DOHH2 (cell line): ENCODE measurements around the gene RPRM.

ENCODE experiments used
- H3F3A ChIP-seq: fragments of 200-600 bp; sonication (generic), shearing (Covaris generic); 2 replicates; pipeline ENCODE4 v1.6.0; 2016; ENCODE audit warnings: antibody characterized with exemption, mild to moderate bottlenecking; ENCODE audit not compliant: control insufficient read depth, insufficient read depth
- H3K27ac ChIP-seq: fragments of 200-600 bp; sonication (generic); 2 replicates; pipeline ENCODE4 v1.5.1; 2014; ENCODE audit warnings: low read depth, mild to moderate bottlenecking, low read length, moderate library complexity
- H3K27me3 ChIP-seq: fragments of 200-600 bp; sonication (generic); 2 replicates; pipeline ENCODE4 v1.6.1; 2014; ENCODE audit warnings: mild to moderate bottlenecking, low read length, mixed read lengths; ENCODE audit not compliant: control insufficient read depth
- H3K36me3 ChIP-seq: fragments of 200-600 bp; sonication (generic); 2 replicates; pipeline ENCODE4 v1.6.1; 2014; ENCODE audit warnings: mild to moderate bottlenecking, low read length, moderate library complexity, mixed read lengths; ENCODE audit not compliant: control insufficient read depth
- H3K4me1 ChIP-seq: fragments of 200-600 bp; sonication (generic); 2 replicates; pipeline ENCODE4 v1.6.1; 2014; ENCODE audit warnings: mild to moderate bottlenecking, low read length, mixed read lengths; ENCODE audit not compliant: control insufficient read depth
- H3K4me2 ChIP-seq: fragments of 200-600 bp; sonication (generic); 2 replicates; pipeline ENCODE4 v1.6.0; 2014; ENCODE audit warnings: mild to moderate bottlenecking, low read length, moderate library complexity
- H3K4me3 ChIP-seq: fragments of 200-600 bp; sonication (generic); 2 replicates; pipeline ENCODE4 v1.5.1; 2014; ENCODE audit warnings: mild to moderate bottlenecking, low read length, mixed read lengths
- H3K79me2 ChIP-seq: fragments of 200-600 bp; sonication (generic); 2 replicates; pipeline ENCODE4 v1.6.1; 2014; ENCODE audit warnings: mild to moderate bottlenecking, low read length, mixed read lengths; ENCODE audit not compliant: control insufficient read depth
- H3K9me2 ChIP-seq: fragments of 200-600 bp; sonication (generic); replicated peaks from 2 replicates; pipeline ENCODE4 v1.6.1; 2014; ENCODE audit warnings: mild to moderate bottlenecking, low read length, mixed read lengths; ENCODE audit not compliant: control insufficient read depth
- H3K9me3 ChIP-seq: fragments of 200-600 bp; sonication (generic); 2 replicates; pipeline ENCODE4 v1.6.1; 2014; ENCODE audit warnings: antibody characterized with exemption, low read length, mixed read lengths; ENCODE audit not compliant: control insufficient read depth, insufficient read depth
- H4K20me1 ChIP-seq: fragments of 200-600 bp; sonication (generic); 2 replicates; pipeline ENCODE4 v1.6.0; 2014; ENCODE audit warnings: low read depth, mild to moderate bottlenecking, antibody characterized with exemption, low read length, moderate library complexity; ENCODE audit not compliant: control insufficient read depth, insufficient read depth
- EZH2phosphoT487 ChIP-seq: fragments of 200-600 bp; sonication (generic); IDR thresholded peaks from 2 replicates; pipeline ENCODE4 v1.6.1; 2017; ENCODE audit warnings: borderline replicate concordance, mild to moderate bottlenecking, antibody characterized with exemption, low read length, moderate library complexity, mixed read lengths
- TF ChIP-seq, protein P1 (sequence below): fragments of 200-600 bp; sonication (generic); IDR thresholded peaks from one replicate; pipeline ENCODE4 v1.5.1; 2014; ENCODE audit warnings: antibody characterized with exemption, mild to moderate bottlenecking, low read depth, low read length; ENCODE audit not compliant: poor library complexity, severe bottlenecking

RPRM gene

DNA sequence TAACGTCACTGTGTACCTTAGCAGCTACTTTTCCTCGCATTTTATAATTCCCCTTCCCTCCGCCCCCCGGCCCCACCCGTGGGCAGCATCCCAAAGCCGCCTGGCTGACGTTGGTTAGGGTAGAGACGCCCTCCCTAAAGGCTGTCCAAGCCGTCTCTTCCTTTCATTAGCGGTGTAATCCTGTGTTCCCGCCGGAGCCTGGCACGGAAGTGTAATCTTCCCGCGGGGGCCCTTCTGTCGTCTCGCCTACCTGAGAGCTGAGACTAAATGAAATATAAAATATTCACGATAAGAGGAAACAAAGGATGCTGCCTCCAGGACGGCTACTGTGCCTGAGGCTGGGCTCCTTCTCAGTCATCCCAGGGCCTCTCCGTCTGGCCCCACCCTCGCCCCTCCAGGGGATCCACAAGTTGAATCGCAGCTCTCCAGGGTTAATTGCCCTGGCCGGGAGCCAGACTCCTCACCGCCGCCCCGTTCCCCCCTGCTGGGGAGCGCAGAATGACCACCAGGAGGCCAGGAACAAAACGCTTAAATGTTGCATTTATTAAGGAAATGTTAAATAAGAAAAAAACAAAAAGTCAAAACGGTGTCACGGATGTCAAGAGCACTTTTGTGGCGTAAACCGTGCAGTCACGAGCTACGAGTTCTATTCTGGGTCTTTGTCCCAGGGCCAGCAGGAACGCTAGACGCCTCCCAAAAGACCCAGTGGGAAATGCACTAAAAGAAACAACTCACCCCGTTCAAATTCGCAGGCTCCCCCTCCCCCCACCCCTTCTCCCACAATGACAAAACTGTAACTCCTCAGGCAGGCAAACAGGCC, 1.5 kb downstream of the RPRM start:
- no peaks in the 10 kb centered on the region for H3K79me2 ChIP-seq
- no peak for TF ChIP-seq EZH2phosphoT487
- TF ChIP-seq, protein P1, sequence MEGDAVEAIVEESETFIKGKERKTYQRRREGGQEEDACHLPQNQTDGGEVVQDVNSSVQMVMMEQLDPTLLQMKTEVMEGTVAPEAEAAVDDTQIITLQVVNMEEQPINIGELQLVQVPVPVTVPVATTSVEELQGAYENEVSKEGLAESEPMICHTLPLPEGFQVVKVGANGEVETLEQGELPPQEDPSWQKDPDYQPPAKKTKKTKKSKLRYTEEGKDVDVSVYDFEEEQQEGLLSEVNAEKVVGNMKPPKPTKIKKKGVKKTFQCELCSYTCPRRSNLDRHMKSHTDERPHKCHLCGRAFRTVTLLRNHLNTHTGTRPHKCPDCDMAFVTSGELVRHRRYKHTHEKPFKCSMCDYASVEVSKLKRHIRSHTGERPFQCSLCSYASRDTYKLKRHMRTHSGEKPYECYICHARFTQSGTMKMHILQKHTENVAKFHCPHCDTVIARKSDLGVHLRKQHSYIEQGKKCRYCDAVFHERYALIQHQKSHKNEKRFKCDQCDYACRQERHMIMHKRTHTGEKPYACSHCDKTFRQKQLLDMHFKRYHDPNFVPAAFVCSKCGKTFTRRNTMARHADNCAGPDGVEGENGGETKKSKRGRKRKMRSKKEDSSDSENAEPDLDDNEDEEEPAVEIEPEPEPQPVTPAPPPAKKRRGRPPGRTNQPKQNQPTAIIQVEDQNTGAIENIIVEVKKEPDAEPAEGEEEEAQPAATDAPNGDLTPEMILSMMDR: no peak
- H3K36me3 ChIP-seq: no peaks in the 10 kb centered on the region
- no peaks in the 10 kb centered on the region for H3K9me2 ChIP-seq
- no peak overlapping the region for H3K4me3 ChIP-seq
- no peaks in the 10 kb centered on the region for H3K27me3 ChIP-seq
- no peak overlapping the region for H3K27ac ChIP-seq
- no peaks in the 10 kb centered on the region for H3K4me1 ChIP-seq
- no peaks in the 10 kb centered on the region for H3F3A ChIP-seq
- no peaks in the 10 kb centered on the region for H4K20me1 ChIP-seq
- no peaks in the 10 kb centered on the region for H3K9me3 ChIP-seq
- no peak overlapping the region for H3K4me2 ChIP-seq

DNA sequence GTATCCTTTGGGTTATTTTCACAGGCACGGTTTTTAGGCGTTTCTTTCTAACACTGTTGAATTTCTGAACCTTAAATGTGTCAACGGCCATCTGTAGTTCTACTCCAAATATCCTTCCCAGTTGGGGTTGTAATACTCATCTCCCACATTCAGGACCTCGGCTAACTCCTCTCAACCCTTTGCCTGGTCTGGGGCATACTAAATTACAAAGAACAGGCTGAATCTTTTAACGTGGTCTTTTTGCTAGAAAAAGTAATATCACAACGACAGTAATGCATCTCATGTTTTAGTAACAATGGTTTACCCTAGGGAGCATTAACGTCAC, 2.1 kb downstream of the RPRM start:
- H3K79me2 ChIP-seq: no peaks in the 10 kb centered on the region
- no peaks in the 10 kb centered on the region for H3K9me2 ChIP-seq
- no peak overlapping the region for H3K4me2 ChIP-seq

DNA sequence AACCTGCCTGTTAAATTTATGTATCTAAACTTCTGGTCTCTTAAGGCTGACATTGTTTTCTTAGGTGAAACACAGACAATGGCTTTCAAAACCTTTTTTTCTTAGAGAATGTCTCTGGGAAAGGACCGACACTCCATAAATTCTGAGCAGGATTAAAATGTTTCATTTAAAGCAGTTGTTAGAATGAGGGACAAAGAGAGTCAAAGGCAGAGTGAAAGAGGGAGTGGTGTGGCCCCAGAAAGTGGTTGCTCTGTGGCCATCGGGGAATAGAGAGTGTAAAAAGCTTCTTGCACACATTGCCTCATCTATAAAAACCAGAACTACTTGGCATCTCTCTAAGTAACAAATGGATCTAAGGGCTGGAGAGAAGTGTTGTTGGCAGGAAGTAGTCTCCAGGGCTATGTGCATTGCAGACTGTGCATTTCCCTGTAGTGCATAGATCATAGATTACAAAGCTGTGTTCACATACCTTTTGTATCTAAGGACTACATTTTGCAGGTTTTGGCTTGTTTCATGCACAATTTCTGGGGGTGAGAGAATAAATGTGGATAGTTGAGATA, 3.6 kb downstream of the RPRM start:
- Histone ChIP-seq H3K4me3 (no peak overlapping the region), H3K9me2 (no peaks in the 10 kb centered on the region), H3K4me1 (no peaks in the 10 kb centered on the region), H3F3A (no peaks in the 10 kb centered on the region), H3K27ac (no peak overlapping the region), H3K9me3 (no peaks in the 10 kb centered on the region), H3K4me2 (no peak overlapping the region), H3K79me2 (no peaks in the 10 kb centered on the region), H3K27me3 (no peaks in the 10 kb centered on the region), H3K36me3 (no peaks in the 10 kb centered on the region), H4K20me1 (no peaks in the 10 kb centered on the region)
- TF ChIP-seq, protein P1: no peak
- TF ChIP-seq EZH2phosphoT487: no peak

More for the DNA sequence above, 2.1 kb downstream of the RPRM start:
- no peak overlapping the region for H3K27ac ChIP-seq
- no peaks in the 10 kb centered on the region for H3K36me3 ChIP-seq
- no peaks in the 10 kb centered on the region for H3K9me3 ChIP-seq
- no peaks in the 10 kb centered on the region for H4K20me1 ChIP-seq
- no peaks in the 10 kb centered on the region for H3K4me1 ChIP-seq
- H3F3A ChIP-seq: no peaks in the 10 kb centered on the region
- H3K27me3 ChIP-seq: no peaks in the 10 kb centered on the region
- TF ChIP-seq EZH2phosphoT487: no peak
- TF ChIP-seq, protein P1: no peak
- no peak overlapping the region for H3K4me3 ChIP-seq
